Activated T-helper 2 cell treated with anti-CD3 and anti-CD28 coated beads, Interferon-gamma antibody, Interleukin-2, Interleukin-4, amounts not matched to agents 10 μg/mL and 5 μg/mL and 100 μg/mL, durations not matched to agents 14 hours and 24 hours and 36 hours (primary cell): ENCODE results near the gene EID2B. TPM values are rescaled to one million over a fixed set of nuclear protein-coding genes. Genes with fewer than 3 reads are reported as not detected.

Experiments used
- DNase-seq: peaks from one replicate; pipeline ENCODE4 v3.0.0; 2021; ENCODE audit warnings: low spot score
- H3K27ac Mint-ChIP-seq: one replicate; pipeline ENCODE4 v1.8.0; 2021; ENCODE audit warnings: mixed read lengths
- H3K27me3 Mint-ChIP-seq: one replicate; pipeline ENCODE4 v1.8.0; 2021; ENCODE audit warnings: low read depth, mixed read lengths
- H3K36me3 Mint-ChIP-seq: one replicate; pipeline ENCODE4 v1.8.0; 2021; ENCODE audit warnings: low read depth, mixed read lengths
- H3K4me1 Mint-ChIP-seq: one replicate; pipeline ENCODE4 v1.8.0; 2021; ENCODE audit warnings: low read depth, mixed read lengths
- H3K4me3 Mint-ChIP-seq: one replicate; pipeline ENCODE4 v1.8.0; 2021; ENCODE audit warnings: low read depth, mild to moderate bottlenecking, moderate library complexity, mixed read lengths
- H3K9me3 Mint-ChIP-seq: one replicate; pipeline ENCODE4 v1.8.0; 2021; ENCODE audit warnings: mixed read lengths
- intact Hi-C: fragments of 100-400 bp; cut with micrococcal nuclease; formaldehyde crosslinking; loops from one replicate; pipeline ENCODE4 v1.15.1; 2023
- total RNA-seq: library from RNA; stranded (reverse); gene quantifications from 2 replicates; pipeline ENCODE4 v1.2.3, GENCODE V29; 2022

The EID2B gene
- total RNA-seq, 1 donor from 2014 or later, result 4.1 TPM

DNA sequence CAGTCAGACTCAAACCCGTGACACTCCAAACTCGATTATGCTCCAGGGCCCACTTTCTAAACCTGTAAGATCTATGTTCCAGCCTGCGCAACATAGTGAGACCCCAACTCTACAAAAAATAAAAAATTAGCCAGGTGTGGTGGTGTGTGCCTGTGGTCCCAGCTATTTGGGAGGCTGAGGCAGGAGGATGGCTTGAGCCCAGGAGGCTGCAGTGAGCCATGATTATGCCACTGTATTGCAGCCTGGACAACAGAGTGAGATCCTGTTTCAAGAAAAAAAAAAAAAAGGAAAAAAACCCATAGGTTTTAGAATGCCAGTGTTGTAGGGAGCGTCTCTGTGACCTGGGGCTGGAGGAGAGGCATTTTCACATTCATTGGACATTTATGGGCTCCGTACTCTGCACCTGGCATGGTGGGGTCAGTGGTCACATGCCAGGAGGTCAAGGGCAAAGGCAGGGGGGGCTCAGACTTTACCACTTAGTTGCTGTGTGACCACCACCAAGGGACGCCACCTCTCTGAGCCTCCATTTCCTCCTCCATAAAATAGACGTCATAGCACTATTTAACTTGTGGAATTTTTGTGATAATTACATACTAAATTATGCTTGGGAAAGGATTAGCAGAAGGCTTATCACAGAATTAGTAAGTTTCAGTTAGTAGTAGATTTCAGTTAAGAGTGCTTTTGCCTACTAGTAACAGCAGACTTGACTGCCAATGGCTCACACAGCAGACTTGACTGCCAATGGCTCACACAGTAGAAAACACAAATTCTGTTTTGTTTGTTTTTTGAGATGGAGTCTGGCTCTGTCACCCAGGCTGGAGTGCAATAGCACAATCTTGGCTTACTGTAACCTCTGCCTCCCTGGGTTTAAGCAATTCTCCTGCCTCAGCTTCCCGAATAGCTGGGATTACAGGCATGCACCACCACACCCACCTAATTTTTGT lies 11.8 kb downstream of the EID2B start:
- Mint-ChIP-seq H3K27me3 (peaks cover 20% of the 10 kb centered on the region), H3K27ac (no peak overlapping the region)
- intact Hi-C loops, result no loop called here

GRCh38 chr19:39518975-39519374 lies 13.7 kb downstream of the EID2B start:
- H3K27me3 Mint-ChIP-seq, result peaks cover 30% of the 10 kb centered on the region
- no peaks in the 10 kb centered on the region for H3K9me3 Mint-ChIP-seq
- peaks cover 8% of the 10 kb centered on the region for H3K4me1 Mint-ChIP-seq
- no peak overlapping the region for H3K27ac Mint-ChIP-seq
- H3K36me3 Mint-ChIP-seq, result no peaks in the 10 kb centered on the region
- no peak overlapping the region for H3K4me3 Mint-ChIP-seq
- DNase-seq, result no peak
- intact Hi-C loops, result no loop called here

More for the DNA sequence above, 11.8 kb downstream of the EID2B start:
- H3K36me3 Mint-ChIP-seq, result no peaks in the 10 kb centered on the region
- H3K9me3 Mint-ChIP-seq, result no peaks in the 10 kb centered on the region
- peaks cover 5% of the 10 kb centered on the region for H3K4me1 Mint-ChIP-seq
- no peak for DNase-seq
- no peak overlapping the region for H3K4me3 Mint-ChIP-seq

DNA sequence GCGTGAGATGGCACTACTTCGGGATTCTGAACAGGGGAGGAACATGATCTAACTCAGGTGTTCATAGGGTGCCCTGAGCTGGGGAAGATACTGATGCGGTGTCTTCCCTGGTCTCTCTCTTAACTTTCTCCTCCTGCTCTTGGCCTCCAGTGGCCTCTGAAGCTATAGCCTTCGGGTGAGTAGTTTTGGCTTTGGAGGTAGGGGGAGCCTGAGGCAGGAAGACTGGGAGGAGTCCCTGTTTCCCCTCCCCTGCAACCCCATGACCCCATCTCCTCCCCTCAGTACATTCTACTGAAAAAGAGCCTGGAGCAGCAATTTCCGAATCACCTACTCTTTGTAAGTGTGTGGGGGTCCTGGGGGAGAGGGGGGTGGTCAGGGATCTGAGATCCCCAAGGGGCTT lies 14.2 kb downstream of the EID2B start:
- Mint-ChIP-seq H3K36me3 (no peaks in the 10 kb centered on the region), H3K27me3 (peaks cover 35% of the 10 kb centered on the region), H3K4me3 (no peak overlapping the region), H3K27ac (no peak overlapping the region), H3K4me1 (peaks cover 8% of the 10 kb centered on the region), H3K9me3 (no peaks in the 10 kb centered on the region)
- intact Hi-C loops, result no loop called here
- no peak for DNase-seq

- peaks cover 41% of the 10 kb centered on the region for H3K27me3 Mint-ChIP-seq
- H3K4me3 Mint-ChIP-seq, result no peak overlapping the region
- H3K27ac Mint-ChIP-seq, result no peak overlapping the region
- intact Hi-C loops, result no loop called here
- peaks cover 8% of the 10 kb centered on the region for H3K4me1 Mint-ChIP-seq
- H3K36me3 Mint-ChIP-seq, result no peaks in the 10 kb centered on the region
- DNase-seq, result no peak
- H3K9me3 Mint-ChIP-seq, result no peaks in the 10 kb centered on the region
Measured at GRCh38 chr19:39517432-39517831, 15.2 kb downstream of the EID2B start.

DNA sequence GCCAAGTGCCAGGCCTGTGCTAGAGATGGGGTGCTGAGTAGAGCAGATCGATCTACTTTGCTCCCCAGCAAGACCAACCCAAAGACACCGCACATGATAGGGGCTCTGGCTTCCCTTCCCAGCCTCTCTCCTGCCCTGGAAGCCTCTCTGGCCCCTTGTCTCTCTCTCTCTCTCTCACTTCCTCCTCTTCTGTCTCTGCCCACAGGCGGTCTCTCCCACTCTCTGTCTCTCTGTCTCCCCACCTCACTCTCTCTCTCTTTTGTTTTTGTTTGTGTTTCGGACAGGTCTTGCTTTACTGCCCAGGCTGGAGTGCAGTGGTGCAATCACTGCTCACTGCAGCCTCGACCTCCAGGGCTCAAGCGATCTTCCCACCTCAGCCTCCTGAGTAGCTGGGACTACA lies 16.4 kb downstream of the EID2B start:
- no peak overlapping the region for H3K27ac Mint-ChIP-seq
- H3K4me3 Mint-ChIP-seq, result peak overlapping the region; percentile 14
- intact Hi-C loops, result no loop called here

GRCh38 chr19:39515551-39516191 lies 17.0 kb downstream of the EID2B start:
- no peaks in the 10 kb centered on the region for H3K9me3 Mint-ChIP-seq
- peaks cover 8% of the 10 kb centered on the region for H3K4me1 Mint-ChIP-seq
- no peaks in the 10 kb centered on the region for H3K36me3 Mint-ChIP-seq
- intact Hi-C loops, result no loop called here
- DNase-seq, result no peak
- H3K27ac Mint-ChIP-seq, result no peak overlapping the region
- H3K4me3 Mint-ChIP-seq, result peak overlapping the region; percentile 14
- peaks cover 43% of the 10 kb centered on the region for H3K27me3 Mint-ChIP-seq

More for the DNA sequence above, 16.4 kb downstream of the EID2B start:
- peaks cover 8% of the 10 kb centered on the region for H3K4me1 Mint-ChIP-seq
- DNase-seq, result no peak
- H3K27me3 Mint-ChIP-seq, result peaks cover 43% of the 10 kb centered on the region
- H3K9me3 Mint-ChIP-seq, result no peaks in the 10 kb centered on the region
- H3K36me3 Mint-ChIP-seq, result no peaks in the 10 kb centered on the region

GRCh38 chr19:39514840-39515550 lies 17.7 kb downstream of the EID2B start, which contains the start of gene SELENOV:
SELENOV (plus strand) TSS chr19:39515139; CDS start chr19:39515213, 74 bp downstream.
- Mint-ChIP-seq H3K4me1 (peaks cover 8% of the 10 kb centered on the region), H3K27me3 (peaks cover 43% of the 10 kb centered on the region), H3K9me3 (no peaks in the 10 kb centered on the region), H3K27ac (no peak within 1 kb of the TSS), H3K4me3 (peak within 1 kb of the TSS; percentile 23), H3K36me3 (no peaks in the 10 kb centered on the region)
- intact Hi-C loops, result no loop called here
- DNase-seq, result no peak

GRCh38 chr19:39512988-39513387 lies 19.7 kb downstream of the EID2B start:
- Mint-ChIP-seq H3K4me1 (peaks cover 11% of the 10 kb centered on the region), H3K36me3 (no peaks in the 10 kb centered on the region), H3K4me3 (no peak overlapping the region), H3K9me3 (no peaks in the 10 kb centered on the region), H3K27ac (no peak overlapping the region), H3K27me3 (peaks cover 41% of the 10 kb centered on the region)
- intact Hi-C loops, result no loop called here
- DNase-seq, result no peak

GRCh38 chr19:39509233-39509632 lies 23.4 kb downstream of the EID2B start:
- Mint-ChIP-seq H3K27me3 (peaks cover 46% of the 10 kb centered on the region), H3K9me3 (no peaks in the 10 kb centered on the region), H3K4me1 (peaks cover 14% of the 10 kb centered on the region), H3K27ac (no peak overlapping the region), H3K36me3 (no peaks in the 10 kb centered on the region), H3K4me3 (no peak overlapping the region)
- intact Hi-C loops, result no loop called here
- no peak for DNase-seq

DNA sequence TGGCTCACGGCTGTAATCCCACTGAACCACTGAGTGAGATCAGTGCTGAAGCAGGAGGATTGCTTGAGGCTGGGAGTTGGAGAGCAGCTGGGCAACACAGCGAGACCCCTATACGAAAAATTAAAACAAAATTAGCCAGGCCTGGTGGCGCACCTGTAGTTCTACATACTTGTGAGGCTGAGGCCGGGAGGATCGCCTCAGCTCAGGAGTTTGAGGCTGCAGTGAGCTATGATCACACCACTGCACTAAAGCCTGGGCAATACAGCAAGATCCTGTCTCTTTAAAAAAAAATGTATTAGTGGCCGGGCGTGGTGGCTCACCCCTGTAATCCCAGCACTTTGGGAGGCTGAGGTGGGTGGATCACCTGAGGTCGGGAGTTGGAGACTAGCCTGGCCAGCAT lies 24.0 kb downstream of the EID2B start:
- H3K4me3 Mint-ChIP-seq, result no peak overlapping the region
- DNase-seq, result no peak
- H3K9me3 Mint-ChIP-seq, result no peaks in the 10 kb centered on the region
- no peak overlapping the region for H3K27ac Mint-ChIP-seq
- H3K27me3 Mint-ChIP-seq, result peaks cover 45% of the 10 kb centered on the region
- no peaks in the 10 kb centered on the region for H3K36me3 Mint-ChIP-seq
- intact Hi-C loops, result no loop called here
- peaks cover 14% of the 10 kb centered on the region for H3K4me1 Mint-ChIP-seq

- Mint-ChIP-seq H3K27ac (no peak overlapping the region), H3K36me3 (no peaks in the 10 kb centered on the region), H3K4me1 (peaks cover 17% of the 10 kb centered on the region), H3K9me3 (no peaks in the 10 kb centered on the region), H3K4me3 (peak overlapping the region; percentile 71), H3K27me3 (peaks cover 40% of the 10 kb centered on the region)
- DNase-seq, result no peak
- intact Hi-C loops, result no loop called here
Measured at GRCh38 chr19:39507715-39508364, 24.8 kb downstream of the EID2B start.

GRCh38 chr19:39506944-39507714 lies 25.5 kb downstream of the EID2B start:
- no peaks in the 10 kb centered on the region for H3K36me3 Mint-ChIP-seq
- no peaks in the 10 kb centered on the region for H3K9me3 Mint-ChIP-seq
- peaks cover 17% of the 10 kb centered on the region for H3K4me1 Mint-ChIP-seq
- no peak overlapping the region for H3K27ac Mint-ChIP-seq
- intact Hi-C loops, result no loop called here
- H3K4me3 Mint-ChIP-seq, result peak overlapping the region; percentile 71
- peaks cover 37% of the 10 kb centered on the region for H3K27me3 Mint-ChIP-seq
- peak; percentile 59 for DNase-seq
